ENCODE results near the gene ANKLE2. TPM values are rescaled to one million over a fixed set of nuclear protein-coding genes. Genes with fewer than 3 reads are reported as not detected.

The ANKLE2 gene
- polyA plus RNA-seq, 1 donor from 2014 or later, result 72.3 TPM

DNA sequence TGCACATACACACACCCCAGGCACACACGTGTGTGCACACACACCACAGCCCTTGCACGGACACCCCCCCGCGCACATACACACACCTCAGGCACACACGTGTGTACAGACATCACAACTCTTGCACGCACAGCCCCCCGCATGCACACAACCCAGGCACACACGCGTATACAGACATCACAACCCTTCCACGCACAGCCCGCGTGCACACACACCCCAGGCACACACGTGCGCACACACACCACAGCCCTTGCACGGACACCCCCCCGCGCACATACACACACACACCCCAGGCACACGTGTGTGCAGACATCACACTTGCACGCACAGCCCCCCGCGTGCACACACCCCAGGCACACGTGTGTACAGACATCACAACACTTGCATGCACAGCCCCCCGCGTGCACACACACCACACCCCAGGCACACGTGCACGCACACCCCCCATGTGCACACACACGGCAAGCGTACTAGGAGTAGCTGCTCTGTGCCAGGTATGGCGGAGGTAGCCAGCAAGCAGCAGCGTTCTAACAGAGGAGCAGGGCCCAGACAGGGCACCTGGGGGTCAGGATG lies 18.2 kb upstream of the ANKLE2 start:
- Histone ChIP-seq H2AFZ (ENCODE audit: low read depth, low read length) (no peak overlapping the region), H3K79me2 (replicated peaks; ENCODE audit: insufficient read depth, low read length) (no peaks in the 10 kb centered on the region), H3K9me3 (ENCODE audit: low read length) (no peaks in the 10 kb centered on the region), H4K20me1 (ENCODE audit: insufficient read depth) (no peaks in the 10 kb centered on the region), H3K27me3 (ENCODE audit: insufficient read depth, low read depth, low read length) (no peaks in the 10 kb centered on the region), H3K36me3 (ENCODE audit: insufficient read depth, low read length) (peaks cover 7% of the 10 kb centered on the region), H3K9me2 (ENCODE audit: insufficient read depth, low read length) (no peaks in the 10 kb centered on the region), H3K27ac (ENCODE audit: low read length) (no peak overlapping the region), H3K4me2 (ENCODE audit: low read length) (no peak overlapping the region), H3F3A (ENCODE audit: insufficient read depth, low read length, poor library complexity, severe bottlenecking) (no peaks in the 10 kb centered on the region), H3K9ac (ENCODE audit: low read length) (no peak overlapping the region), H3K4me3 (ENCODE audit: low read length) (no peak overlapping the region)
- TF ChIP-seq POLR2AphosphoS5 (IDR thresholded peaks at IDR 0.05) (no peak), TAF1 (IDR thresholded peaks at IDR 0.05; ENCODE audit: low read depth) (no peak), RAD21 (conservative IDR thresholded peaks at IDR 0.05) (no peak), REST (IDR thresholded peaks at IDR 0.05; ENCODE audit: borderline replicate concordance) (no peak), EP300 (conservative IDR thresholded peaks at IDR 0.05; ENCODE audit: poor library complexity, severe bottlenecking) (no peak), MXI1 (conservative IDR thresholded peaks at IDR 0.05; ENCODE audit: poor library complexity, severe bottlenecking) (no peak), EZH2 (IDR thresholded peaks at IDR 0.05; ENCODE audit: borderline replicate concordance, insufficient read depth, low read length, poor library complexity, severe bottlenecking) (no peak), SMC3 (conservative IDR thresholded peaks at IDR 0.05; ENCODE audit: poor library complexity) (no peak)

- no peaks in the 10 kb centered on the region for H3F3A ChIP-seq (ENCODE audit: insufficient read depth, low read length, poor library complexity, severe bottlenecking)
- H3K9ac ChIP-seq (ENCODE audit: low read length), result no peak overlapping the region
- no peaks in the 10 kb centered on the region for H4K20me1 ChIP-seq (ENCODE audit: insufficient read depth)
- H3K9me3 ChIP-seq (ENCODE audit: low read length), result no peaks in the 10 kb centered on the region
- H3K4me2 ChIP-seq (ENCODE audit: low read length), result no peak overlapping the region
- no peaks in the 10 kb centered on the region for H3K9me2 ChIP-seq (ENCODE audit: insufficient read depth, low read length)
- no peak overlapping the region for H3K27ac ChIP-seq (ENCODE audit: low read length)
- H2AFZ ChIP-seq (ENCODE audit: low read depth, low read length), result no peak overlapping the region
- peaks cover 10% of the 10 kb centered on the region for H3K36me3 ChIP-seq (ENCODE audit: insufficient read depth, low read length)
- no peak for TF ChIP-seq POLR2AphosphoS5 (IDR thresholded peaks at IDR 0.05)
- no peak for TF ChIP-seq EP300 (conservative IDR thresholded peaks at IDR 0.05; ENCODE audit: poor library complexity, severe bottlenecking)
- no peak for TF ChIP-seq MXI1 (conservative IDR thresholded peaks at IDR 0.05; ENCODE audit: poor library complexity, severe bottlenecking)
- TF ChIP-seq RAD21 (conservative IDR thresholded peaks at IDR 0.05), result no peak
- TF ChIP-seq CTCF (IDR thresholded peaks at IDR 0.05; ENCODE audit: poor library complexity, severe bottlenecking), result no peak
- no peak for TF ChIP-seq REST (IDR thresholded peaks at IDR 0.05; ENCODE audit: borderline replicate concordance)
- no peak for TF ChIP-seq EZH2 (IDR thresholded peaks at IDR 0.05; ENCODE audit: borderline replicate concordance, insufficient read depth, low read length, poor library complexity, severe bottlenecking)
- H3K27me3 ChIP-seq (ENCODE audit: insufficient read depth, low read depth, low read length), result no peaks in the 10 kb centered on the region
- no peaks in the 10 kb centered on the region for H3K79me2 ChIP-seq (replicated peaks; ENCODE audit: insufficient read depth, low read length)
- H3K4me3 ChIP-seq (ENCODE audit: low read length), result no peak overlapping the region
Measured at GRCh38 chr12:132777614-132778013, 16.0 kb upstream of the ANKLE2 start.

All from neural cell (in vitro differentiated cells).